Measurements from ENCODE around the gene SPAG9.
"Not testable (repeated sequence)": the region's sequence is repeated elsewhere in the genome, so short reads cannot be mapped to it uniquely, and the experiment has no call there.

Gene SPAG9

DNA sequence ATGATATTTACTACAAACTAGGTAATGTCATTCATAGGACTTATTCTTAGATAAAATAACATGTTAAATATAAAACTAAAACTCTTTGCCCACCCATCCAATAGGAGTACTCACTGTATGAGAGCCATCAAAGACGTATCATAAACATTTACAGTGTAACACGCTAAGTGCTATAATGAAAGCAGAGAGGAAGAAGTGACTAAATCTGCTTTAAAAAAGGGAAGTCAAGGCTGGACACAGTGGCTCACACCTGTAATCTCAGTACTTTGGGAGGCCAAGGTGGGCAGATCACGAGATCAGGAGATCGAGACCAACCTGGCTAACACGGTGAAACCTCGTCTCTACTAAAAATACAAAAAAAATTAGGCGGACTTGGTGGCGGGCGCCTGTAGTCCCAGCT lies 32.4 kb downstream of the SPAG9 start:
- DNase-seq (ENCODE audit: low spot score) = no peak

DNA sequence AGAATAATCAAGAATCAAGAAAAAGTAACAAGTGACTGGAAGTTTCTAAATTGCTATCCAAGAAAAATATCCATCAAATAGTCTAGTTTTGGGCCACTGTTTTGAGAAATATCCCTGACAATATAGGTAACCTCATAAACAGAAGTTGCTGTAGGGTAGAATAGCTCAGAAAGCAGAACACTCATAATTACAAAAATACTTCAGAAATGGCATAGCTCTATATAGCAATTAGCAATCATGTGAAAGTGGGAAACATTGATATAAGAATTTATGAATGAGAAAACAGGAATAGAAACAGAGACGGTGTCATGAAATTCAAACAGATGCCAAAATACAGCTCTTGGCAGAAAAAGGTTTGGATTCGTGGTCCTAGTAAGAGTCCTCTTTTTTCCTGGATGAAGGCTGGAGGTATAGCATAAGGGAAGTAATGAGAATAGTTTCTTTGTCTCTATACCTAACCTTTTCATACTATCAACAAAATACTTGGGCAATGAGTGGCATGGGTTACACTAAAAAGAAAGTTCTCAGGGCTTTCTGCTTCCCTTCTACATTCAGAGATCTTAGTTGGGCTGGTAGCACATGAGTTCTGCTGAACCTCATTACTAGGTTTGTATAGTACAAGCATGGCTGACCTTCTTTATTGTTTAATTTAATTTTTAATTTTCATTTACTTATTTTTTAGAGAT lies 33.5 kb downstream of the SPAG9 start:
- no peak for DNase-seq (ENCODE audit: low spot score)

DNA sequence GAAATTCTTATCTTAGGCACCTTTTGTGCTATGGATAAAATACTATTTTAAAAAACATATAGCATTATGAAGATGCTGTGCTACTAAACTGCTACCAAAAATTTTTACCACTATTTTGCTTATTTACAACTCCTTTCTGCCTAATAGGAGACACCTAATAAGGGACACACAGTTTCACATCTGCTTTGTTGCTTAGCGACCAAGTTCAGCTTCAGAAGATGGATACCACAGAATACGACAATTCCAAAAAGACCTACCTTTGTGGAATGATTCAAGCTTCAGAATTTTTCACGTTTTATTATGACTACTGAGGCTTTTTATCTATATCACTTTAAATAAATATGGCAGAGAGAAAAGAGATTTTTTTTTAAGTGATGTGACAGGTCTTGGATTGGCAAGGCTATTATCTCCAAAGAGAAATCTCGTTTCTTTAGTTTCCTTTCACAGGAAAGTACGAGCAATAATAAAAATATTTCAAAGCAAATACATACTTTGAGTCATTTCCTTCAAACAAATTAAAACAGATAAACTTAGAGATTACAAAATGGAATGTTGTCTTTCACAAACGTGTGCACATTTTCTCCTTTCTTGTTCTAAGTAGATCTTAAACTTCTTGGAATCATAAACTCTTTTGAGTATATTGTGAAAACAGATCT lies 35.4 kb downstream of the SPAG9 start:
- no peak for DNase-seq (ENCODE audit: low spot score)

DNA sequence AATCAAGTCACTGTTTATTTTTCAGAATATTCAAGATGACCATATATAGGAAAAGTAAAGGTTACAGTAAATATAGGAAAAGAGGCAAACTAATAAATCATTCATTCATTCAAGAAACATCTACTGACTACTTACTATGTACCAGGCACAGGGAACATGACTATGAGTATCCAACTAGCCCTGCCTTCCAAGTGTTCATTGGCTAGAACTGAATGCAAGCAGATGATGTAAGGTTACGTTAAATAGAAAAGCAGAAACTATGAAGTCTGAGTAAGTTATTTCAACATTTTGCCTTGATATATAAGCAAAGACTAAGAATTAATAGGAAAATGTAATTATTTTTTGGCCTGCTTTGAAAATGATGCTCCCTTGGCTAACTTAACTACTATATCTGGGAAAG lies 36.7 kb downstream of the SPAG9 start:
- no peak for DNase-seq (ENCODE audit: low spot score)

DNA sequence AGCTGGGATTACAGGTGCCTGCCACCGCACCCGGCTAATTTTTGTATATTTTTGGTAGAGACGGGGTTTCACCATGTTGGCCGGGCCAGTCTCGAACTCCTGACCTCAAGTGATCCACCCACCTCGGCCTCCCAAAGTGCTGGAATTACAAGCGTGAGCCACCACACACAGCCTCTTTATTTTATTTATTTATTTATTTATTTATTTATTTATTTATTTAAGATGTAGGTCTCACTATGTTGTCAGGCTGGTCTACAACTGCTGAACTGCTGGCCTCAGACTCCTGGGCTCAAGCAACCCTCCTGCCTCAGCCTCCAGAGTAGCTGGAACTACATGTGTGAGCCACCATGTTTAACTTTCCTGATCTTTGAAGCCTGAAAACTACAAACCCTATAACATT lies 37.3 kb downstream of the SPAG9 start:
- not testable (repeated sequence) for DNase-seq (ENCODE audit: low spot score)

DNA sequence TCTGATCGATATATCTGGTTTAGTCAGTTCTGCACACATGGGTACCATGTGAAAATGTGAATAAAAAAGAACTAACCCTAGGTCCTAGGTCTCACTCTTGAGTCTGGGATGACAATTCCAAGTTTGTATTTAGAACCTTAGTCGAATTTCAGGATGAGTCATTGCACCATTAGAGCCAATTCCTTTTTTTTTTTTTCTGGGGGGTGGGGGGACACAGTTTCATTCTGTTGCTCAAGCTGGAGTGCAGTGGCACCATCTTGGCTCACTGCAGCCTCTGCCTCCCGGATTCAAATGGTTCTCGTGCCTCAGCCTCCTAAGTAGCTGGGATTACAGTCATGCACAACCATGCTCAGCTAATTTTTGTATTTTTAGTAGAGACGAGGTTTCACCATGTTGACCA lies 41.6 kb downstream of the SPAG9 start:
- no peak for DNase-seq (ENCODE audit: low spot score)

DNA sequence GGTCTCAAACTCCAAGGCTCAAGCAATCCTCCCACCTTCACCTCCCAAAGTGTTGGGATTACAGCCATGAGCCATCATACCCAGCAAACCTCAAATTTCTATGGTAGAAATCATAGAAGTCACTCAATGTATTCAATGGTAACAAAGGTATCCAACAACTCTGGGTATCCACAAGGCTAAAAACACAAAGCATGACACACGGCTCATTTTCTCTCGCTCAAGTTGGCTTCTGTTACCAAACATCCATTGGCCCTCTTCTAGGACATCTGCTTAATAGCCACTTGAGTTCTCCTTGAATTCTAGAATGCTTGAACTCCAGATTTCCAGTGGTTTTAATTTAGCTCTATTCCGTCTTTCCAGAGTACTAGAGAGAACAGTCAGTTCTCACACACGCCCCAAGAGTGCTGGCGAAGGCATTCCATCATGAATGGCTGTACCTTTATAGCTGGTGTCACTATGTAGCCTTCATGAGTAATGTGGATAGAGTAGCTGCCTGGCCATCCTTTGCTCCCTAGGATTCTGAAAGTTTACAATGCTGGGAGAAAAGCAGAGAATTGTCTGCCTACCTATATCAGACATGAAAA lies 42.6 kb downstream of the SPAG9 start:
- DNase-seq (ENCODE audit: low spot score) = no peak

DNA sequence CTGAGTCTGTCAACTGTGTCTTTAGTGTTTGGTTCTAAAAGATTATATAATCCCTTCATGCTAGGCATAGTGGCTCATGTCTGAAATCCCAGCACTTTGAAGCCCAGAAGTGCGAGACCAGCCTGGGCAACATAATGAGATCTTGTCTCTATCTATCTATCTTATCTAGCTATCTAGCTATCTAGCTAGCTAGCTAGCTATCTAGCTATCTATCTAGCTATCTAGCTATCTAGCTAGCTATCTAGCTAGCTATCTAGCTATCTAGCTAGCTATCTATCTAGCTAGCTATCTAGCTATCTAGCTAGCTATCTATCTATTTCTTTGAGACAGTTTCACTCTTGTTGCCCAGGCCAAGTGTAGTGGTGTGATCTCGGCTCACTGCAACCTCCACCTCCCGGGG lies 43.8 kb downstream of the SPAG9 start:
- DNase-seq (ENCODE audit: low spot score) = no peak

DNA sequence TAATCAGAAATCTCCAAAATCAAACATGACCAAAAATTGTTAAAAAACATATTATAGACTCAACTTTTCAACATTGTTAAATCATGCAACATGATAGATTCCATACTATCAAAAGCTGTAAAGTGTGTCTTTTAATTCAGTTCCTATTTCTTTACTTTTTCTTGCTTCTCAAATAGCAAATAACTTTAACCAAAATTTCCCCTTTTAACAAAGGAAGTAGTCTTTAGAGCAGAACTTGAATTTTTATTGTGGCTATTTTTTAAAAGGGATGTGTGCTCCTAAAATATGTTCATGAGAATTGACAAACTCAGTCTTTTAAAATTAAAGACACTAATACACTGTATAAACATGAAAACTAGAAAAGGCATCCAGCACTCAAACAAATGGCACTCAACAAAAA lies 49.1 kb downstream of the SPAG9 start:
- DNase-seq (ENCODE audit: low spot score) = no peak

DNA sequence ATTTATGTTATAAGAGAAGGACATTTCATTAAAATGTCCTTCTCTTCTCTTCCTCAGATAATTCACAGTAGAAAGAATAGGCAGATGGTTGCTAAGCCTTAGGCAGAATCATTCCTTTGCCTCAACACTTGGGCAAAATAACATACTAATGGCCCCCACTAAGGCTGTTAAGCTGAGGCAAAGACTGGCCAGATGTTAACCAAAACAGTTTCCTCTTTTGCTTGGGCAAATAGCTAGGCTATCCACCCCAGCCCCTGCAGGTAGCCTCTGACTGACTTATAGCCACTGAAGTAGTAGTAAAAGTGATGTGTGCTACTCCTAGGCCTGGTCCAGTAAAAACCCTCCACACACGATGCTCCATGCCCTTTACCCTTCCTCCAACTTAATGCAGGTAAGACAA lies 55.2 kb downstream of the SPAG9 start:
- DNase-seq (ENCODE audit: low spot score) = no peak

DNA sequence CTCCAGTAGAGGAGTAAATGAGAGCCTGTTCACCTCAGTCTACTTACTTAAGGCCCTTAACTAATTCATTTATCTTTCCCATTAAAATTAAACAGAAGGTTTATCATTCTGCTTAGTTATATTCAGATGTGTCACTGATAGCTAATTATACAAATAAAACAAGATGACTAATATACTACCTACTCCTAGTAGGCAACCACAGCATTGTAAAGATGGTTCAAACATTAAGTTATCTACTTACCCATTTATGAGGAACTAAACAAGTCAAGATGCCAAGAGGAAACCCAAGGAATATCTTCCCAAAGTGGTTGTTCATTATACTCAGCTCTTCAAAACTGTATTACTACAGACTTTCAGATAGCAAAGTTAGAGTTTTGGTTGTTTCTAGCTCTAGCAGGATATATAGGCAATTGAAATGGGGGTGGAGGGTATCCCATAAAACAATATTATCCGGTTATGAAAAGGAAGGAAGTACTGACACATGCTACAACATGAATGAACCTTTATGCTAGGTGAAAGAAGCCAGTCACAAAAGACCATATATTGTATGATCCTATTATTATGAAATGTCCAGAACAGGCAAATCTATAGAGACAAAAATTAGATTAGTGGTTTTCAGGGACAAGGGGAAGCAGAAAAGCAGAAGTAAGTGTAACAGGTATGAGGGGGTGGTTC lies 56.5 kb downstream of the SPAG9 start:
- DNase-seq (ENCODE audit: low spot score) = no peak

DNA sequence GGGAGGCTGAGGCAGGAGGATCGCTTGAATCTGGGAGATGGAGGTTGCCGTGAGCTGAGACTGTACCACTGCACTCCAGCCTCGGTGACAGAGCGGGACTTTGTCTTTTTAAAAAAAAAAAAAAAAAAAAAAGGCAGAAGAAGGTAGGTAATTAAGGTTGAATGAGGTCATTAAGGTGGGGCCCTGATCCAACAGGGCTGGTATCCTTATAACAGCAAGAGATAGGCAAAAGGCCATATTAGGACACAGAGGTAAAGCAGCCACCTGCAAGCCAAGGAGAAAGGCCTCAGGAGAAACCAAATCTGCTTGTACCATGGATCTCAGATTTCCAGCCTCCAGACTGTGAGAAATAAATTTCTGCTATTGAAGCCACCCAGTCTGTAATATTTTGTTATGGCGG lies 60.3 kb downstream of the SPAG9 start:
- no peak for DNase-seq (ENCODE audit: low spot score)

DNA sequence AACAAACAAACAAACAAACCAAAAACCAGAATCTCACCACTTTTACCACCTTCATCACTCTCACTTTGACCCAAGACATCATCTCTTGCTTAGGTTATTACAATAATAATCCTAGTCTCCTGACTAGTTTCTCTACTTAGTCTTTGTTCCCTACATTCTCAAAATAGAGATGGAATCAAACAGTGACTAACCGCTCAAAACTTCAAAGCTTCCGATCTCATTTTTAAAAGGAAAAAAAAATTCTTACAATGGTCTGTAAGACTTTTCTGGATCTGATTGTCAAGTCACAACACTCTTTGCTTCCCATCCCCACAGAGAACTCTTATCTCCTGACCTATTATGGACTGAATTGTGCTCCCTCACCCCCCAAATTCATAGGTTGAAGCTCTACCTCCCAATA lies 60.9 kb downstream of the SPAG9 start:
- peak; percentile 33 for DNase-seq (ENCODE audit: low spot score)

DNA sequence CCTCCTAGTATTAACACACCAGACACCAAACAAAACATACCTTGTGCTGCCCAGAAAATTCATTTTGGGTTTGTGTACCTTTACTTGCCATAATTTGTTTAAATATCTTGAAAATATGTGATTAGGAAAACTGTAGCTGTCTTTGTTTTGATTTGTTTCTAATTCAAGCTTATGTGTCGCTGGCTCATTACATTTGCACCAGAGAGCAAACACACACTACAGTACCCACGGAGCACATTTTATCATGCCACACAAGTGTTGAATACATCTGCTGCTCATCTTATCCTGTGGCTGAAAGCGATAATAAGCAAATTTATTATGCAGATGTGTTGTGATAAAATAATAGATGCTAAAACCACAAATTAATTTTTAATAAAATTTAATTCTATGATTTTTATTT lies 63.1 kb downstream of the SPAG9 start:
- no peak for DNase-seq (ENCODE audit: low spot score)

DNA sequence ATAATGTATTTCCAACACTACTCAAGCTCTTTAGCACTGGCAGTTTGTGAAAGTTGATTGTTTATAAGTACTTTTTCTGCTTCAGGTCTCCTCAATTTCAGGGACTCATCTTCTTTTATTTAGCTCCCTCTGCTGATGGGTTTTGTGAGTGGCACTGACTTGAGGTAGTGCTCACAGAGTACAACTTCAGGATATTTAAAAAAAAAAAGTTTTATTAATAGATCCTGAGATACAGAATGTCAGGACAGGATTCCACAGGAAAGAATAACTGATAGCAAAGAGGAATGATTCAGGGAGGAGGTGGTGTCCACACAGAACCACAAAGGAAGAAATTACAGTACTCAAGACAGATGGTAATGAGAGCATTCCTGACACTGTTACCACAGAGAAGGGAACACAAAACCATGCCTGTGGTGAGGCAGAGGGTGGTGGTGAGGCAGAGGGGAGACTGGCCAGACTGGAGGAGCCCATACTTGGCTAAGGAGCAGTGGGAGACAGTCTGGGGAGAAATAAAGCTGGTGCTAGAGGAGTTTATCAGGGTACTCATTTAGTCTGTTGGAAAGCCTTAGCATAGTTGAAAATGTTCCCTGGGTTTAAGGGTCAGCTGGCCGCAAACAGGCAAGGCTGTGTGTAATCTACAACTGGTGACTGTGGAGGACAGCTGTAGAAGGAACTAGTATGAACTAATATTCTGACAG lies 63.7 kb downstream of the SPAG9 start:
- peak; percentile 54 for DNase-seq (ENCODE audit: low spot score)

DNA sequence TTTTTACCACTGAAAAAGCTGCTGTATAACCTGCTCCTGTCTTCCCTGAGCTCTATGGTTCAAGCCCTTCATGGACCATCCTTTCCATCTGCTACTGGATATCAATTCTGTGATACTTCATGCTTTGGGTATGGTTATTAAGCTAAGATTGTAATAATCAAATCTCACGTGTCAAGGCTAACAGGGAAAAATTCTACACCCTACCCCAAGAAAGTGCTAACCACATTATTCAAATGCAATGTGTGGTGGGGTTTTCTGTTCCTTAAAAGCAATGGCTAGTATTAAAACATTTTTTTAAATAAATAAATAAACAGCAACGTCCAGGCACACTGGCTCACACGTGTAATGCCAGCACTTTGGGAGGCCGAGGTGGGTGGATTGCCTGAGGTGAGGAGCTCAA lies 65.9 kb downstream of the SPAG9 start:
- no peak for DNase-seq (ENCODE audit: low spot score)

DNA sequence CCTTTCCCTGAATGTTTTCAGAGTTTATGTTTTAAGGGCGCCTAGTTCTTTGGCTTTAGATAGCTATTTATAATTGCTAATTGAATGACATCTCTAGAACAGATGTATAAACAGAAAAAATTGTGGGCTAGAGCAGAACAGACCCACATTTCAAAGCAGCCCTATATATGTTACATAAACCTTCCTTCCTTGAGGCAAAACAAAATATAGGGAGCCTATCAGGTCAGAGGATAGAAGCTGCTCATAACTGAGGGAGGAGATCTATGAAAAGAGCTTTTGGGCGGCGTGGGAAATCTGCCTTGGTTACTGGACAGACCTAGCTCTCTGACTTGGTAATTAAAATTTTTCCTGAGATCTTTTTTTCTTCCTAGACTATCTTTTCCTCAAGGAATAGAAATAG lies 68.4 kb downstream of the SPAG9 start:
- no peak for DNase-seq (ENCODE audit: low spot score)

DNA sequence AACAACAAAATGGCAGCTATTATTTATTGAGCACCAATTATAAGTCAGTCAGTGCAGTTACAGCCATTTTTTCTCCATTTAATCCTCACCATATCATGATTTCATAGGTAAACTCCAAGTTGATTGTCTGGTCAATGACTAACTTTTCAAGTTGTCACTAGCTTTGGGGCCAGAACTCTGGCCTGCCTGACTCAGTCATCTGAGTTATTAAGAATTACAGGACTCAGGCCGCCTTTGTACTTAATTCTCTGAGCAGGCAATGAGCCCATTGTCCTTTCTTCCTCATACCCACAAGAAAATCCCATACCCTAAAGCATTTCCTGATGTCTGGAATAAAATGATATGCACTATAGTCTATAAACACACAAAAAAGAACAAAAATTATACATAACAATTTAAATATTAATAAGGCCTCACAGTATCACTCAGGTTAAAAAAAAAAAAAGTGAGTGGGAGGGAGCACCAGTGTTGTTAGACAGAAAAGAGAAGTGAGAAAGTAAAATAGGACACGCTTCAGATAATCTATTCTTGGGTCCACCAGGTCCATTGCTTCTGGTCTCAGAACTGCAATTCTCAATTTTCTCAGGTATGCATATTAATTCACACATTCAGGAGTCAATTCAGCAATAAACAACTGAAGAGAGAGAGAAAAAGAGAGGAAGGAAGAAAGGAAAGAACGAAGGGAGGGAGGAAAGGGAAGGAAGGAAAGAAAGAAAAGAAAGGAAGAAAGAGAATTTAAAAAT lies 70.2 kb downstream of the SPAG9 start:
- DNase-seq (ENCODE audit: low spot score) = no peak

DNA sequence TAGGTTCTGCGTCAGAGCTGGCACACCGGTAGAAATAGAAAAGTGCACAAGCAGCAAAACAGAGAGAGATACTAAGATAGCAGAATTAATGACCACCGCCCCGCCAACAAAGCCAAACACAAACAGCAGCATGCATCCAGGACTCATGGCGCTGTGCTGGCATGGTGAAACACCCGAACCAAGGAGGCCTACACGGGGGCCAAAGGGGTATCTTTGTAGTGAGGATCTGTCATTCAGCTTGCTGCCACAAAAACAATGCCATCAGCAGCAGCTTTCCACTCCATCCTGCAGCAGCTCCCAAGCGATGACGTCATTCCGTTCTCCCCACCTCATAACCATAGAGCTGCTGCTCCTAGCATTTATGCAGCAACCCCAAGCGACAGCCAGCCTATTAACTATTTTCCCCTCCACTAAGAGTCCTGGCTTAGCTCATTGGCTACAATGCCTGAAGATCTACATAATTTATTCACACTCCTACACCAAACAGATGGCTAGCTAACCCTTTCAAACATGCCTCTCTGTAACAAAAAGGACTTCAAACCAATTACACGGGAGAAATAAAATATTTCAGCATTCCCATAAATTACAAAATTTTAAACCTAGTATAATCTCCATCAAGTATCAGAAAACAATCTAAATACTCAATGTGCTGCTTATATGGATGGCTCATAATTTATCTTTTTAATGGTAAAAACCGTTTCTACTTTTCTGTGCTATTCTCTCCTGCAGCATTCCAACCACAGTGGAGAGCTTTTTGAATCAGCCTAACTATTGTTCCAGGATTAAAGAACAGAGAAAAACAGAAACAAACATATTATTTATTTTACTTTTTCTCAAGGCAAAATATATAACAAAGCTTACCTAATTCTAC lies 73.9 kb downstream of the SPAG9 start:
- no peak for DNase-seq (ENCODE audit: low spot score)

DNA sequence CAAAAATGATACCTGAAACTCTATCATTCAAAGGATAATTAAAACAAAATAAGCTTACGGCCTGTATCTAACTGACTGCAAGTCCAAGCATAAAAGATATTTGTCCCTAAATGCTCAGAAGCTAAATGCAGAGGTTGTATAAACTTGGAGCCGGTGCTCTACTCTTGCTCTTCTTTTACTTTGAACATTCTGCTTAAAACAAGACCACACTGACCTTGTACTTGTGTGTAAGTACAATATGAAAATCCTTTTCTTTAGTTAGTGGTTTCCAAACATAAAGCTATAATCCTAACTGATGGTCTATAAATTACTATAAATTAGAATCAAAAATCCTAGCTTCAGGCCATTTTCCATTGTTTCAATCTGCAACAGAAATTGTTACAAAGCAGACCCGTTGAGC lies 74.6 kb downstream of the SPAG9 start:
- no peak for DNase-seq (ENCODE audit: low spot score)

DNA sequence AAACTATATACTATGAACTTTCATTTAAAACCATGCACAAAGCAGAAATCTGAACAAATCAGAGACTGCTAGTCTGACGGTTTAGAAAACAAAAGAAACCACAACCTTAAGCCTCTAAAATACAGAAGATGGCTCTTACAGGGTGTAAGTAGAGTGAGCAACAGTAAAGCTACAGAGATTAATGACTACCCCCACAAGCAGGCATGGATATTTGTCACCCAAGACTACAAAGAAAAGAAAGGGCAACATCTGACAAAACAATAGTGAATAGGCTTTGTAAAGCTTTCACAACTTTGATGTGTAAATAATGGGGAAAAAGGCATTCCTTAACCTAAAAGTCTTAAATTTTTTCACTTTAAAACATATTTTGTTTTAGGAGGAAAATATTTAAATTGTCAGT lies 75.0 kb downstream of the SPAG9 start:
- no peak for DNase-seq (ENCODE audit: low spot score)
